Measurements from ENCODE around the gene MAN1B1.
"Not testable (repeated sequence)": the region's sequence is repeated elsewhere in the genome, so short reads cannot be mapped to it uniquely, and the experiment has no call there.

MAN1B1 gene

DNA sequence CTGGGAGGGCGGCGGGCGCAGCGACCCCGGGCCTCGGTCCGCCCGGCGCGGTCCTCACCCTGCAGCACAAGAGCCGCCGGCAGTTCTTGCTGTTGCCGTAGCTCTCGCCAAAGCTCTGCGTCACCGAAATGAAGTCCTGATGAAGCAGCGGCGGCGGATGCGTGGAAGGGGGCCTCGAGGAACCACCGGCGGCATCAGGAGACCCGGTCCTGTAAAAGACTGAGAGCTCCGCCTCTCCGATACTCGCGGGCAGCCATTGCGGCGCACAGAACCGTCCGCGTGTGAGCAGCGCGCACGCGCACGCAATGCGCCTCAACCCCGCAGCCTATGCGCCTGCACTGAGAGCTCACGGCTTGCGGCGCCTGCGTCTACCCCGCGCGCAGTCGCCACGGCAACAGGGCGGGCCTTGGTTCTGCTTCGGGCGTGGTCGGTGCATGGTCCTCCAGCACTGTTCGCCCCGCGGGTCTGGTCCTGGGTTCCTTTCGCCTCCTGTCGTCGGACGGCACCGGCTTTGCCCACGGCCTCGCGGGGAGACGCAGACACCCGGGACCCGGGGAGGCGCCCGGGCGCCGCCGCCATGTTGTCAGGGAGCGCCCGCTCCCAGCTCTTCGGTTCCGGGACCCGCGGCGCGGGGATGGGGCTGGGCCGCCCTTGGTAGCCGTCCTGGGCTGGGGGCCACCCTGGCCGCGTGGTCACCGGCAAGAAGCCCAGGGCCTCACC lies 42.8 kb downstream of the MAN1B1 start:
- peak overlapping the region in 1 of 2 experiments; percentile 70 for H3K27ac ChIP-seq (ENCODE audit: insufficient read depth in 1 of 2, low read depth in 1 of 2, low read length in 2 of 2, poor library complexity in 1 of 2, severe bottlenecking in 2 of 2)
- ChIA-PET POLR2A (interaction anchor here (0.6 to 1.4 kb wide), 2 partner anchors 9 to 71 kb away, joined by 3 read pairs; partner anchors contain the start of genes GRIN1 and TPRN), CTCF (interaction anchor here (0.8 to 1.2 kb wide), 4 partner anchors 14 to 50 kb away, joined by 3 read pairs; partner anchors contain the start of gene MAN1B1)
- peak overlapping the region; percentile 47 to 85 (median 76) for H3K4me3 ChIP-seq (ENCODE audit: control insufficient read depth in 1 of 7, extremely low read depth in 1 of 7, insufficient read depth in 4 of 7, low read depth in 2 of 7, low read length in 6 of 7)
- no peaks in the 10 kb centered on the region for H3K9me3 ChIP-seq (ENCODE audit: control extremely low read depth in 1 of 5, control insufficient read depth in 4 of 5, insufficient read depth in 2 of 5, low read depth in 1 of 5, low read length in 4 of 5)
- peaks cover 9 to 38% (median 38%) of the 10 kb centered on the region in 4 experiments for H3K4me1 ChIP-seq (ENCODE audit: control extremely low read depth in 1 of 4, control insufficient read depth in 4 of 4, insufficient read depth in 4 of 4, low read length in 3 of 4)
- H3K36me3 ChIP-seq (ENCODE audit: control insufficient read depth in 4 of 4, insufficient read depth in 4 of 4, low read length in 3 of 4): no peaks in the 10 kb centered on the region
- under 1% methylated on average over 72 of the region's 86 CpGs for WGBS (ENCODE audit: insufficient coverage)
- peak; percentile 87 to 93 (median 92) for DNase-seq
- peaks cover 0 to 11% (median 2%) of the 10 kb centered on the region in 5 experiments for H3K27me3 ChIP-seq (replicated peaks in 2 of 5; ENCODE audit: control insufficient read depth in 4 of 5, insufficient read depth in 5 of 5, low read length in 4 of 5)

DNA sequence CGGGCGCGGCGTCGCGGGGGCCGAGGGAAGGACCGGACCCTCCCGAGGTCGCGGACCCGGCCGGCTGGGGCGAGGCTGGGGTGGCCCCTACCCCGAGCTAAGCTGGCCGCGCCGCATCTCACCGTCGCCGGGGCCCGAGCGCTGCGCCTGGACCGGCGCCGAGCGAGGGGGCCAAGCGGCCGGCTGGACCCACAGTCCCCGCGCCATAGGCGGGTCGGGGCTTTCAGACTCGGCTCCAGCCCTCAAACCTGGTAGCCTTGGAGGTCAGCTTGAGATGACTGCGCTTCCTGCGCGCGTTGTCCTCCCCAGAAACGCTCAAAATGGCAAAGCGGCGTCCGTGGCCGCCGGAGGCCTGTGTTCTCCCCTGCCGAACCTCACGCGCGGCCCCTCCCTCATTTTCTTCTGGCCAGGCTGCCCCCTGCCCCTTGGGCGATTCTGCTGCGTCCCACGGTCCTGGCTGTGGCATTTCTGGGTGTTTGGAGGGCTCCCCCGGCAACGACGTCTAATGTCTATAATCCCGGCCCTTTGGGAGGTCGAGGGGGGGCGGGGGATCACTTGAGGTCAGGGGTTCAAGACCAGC lies 43.5 kb downstream of the MAN1B1 start:
- Histone ChIP-seq H3K27me3 (replicated peaks in 2 of 5; ENCODE audit: control insufficient read depth in 4 of 5, insufficient read depth in 5 of 5, low read length in 4 of 5) (peaks cover 0 to 11% (median 2%) of the 10 kb centered on the region in 5 experiments), H3K27ac (ENCODE audit: insufficient read depth in 1 of 2, low read depth in 1 of 2, low read length in 2 of 2, poor library complexity in 1 of 2, severe bottlenecking in 2 of 2) (peak overlapping the region in 1 of 2 experiments; percentile 70), H3K36me3 (ENCODE audit: control insufficient read depth in 4 of 4, insufficient read depth in 4 of 4, low read length in 3 of 4) (no peaks in the 10 kb centered on the region), H3K9me3 (ENCODE audit: control extremely low read depth in 1 of 5, control insufficient read depth in 4 of 5, insufficient read depth in 2 of 5, low read depth in 1 of 5, low read length in 4 of 5) (no peaks in the 10 kb centered on the region), H3K4me3 (ENCODE audit: control insufficient read depth in 1 of 7, extremely low read depth in 1 of 7, insufficient read depth in 4 of 7, low read depth in 2 of 7, low read length in 6 of 7) (peak overlapping the region; percentile 37 to 85 (median 76)), H3K4me1 (ENCODE audit: control extremely low read depth in 1 of 4, control insufficient read depth in 4 of 4, insufficient read depth in 4 of 4, low read length in 3 of 4) (peaks cover 9 to 38% (median 38%) of the 10 kb centered on the region in 4 experiments)
- CTCF ChIA-PET: interaction anchor here (1.0 to 1.1 kb wide), 3 partner anchors 28 to 49 kb away, joined by 3 read pairs; no protein-coding TSS in a partner anchor
- 6% methylated on average over 51 of the region's 58 CpGs for WGBS (ENCODE audit: insufficient coverage)
- no peak for DNase-seq
- POLR2A ChIA-PET: interaction anchor here (0.6 to 1.4 kb wide), 2 partner anchors 9 to 71 kb away, joined by 3 read pairs; partner anchors contain the start of genes GRIN1 and TPRN

DNA sequence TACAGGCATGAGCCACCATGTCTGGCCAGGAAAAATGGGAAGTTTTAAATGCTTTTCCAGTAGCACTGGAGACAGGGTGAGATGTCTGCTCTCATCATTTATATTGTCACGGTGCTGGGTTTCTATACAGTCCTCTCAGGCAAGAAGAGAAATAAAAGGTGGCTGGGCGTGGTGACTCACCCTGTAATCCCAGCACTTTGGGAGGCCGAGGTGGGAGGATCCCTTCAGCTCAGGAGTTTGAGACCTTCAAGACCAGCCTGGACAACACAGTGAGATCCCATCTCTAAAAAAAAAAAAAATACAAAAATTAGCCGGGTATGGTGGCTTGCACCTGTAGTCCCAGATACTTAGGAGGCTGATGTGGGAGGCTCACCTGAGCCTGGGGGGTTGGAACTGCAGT lies 47.4 kb downstream of the MAN1B1 start:
- POLR2A ChIA-PET: no interaction called here

DNA sequence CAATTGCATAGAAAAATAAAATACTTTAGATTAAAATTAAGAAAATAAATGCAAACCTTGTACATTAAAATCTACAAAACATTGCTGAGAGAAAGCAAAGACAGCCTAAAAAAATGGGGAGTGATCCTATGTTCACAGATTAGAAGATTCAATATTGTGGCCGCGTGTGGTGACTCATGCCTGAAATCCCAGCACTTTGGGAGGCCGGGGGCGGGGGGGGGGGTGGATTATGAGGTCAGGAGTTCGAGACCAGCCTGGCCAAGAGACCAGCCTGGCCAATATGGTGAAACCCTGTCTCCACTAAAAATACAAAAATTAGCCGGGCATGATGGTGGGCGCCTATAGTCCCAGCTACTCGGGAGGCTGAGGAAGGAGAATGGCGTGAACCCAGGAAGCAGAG lies 48.4 kb downstream of the MAN1B1 start:
- peaks cover 0 to 19% (median 11%) of the 10 kb centered on the region in 4 experiments for H3K4me1 ChIP-seq (ENCODE audit: control extremely low read depth in 1 of 4, control insufficient read depth in 4 of 4, insufficient read depth in 4 of 4, low read length in 3 of 4)
- H3K4me3 ChIP-seq (ENCODE audit: control insufficient read depth in 1 of 7, extremely low read depth in 1 of 7, insufficient read depth in 4 of 7, low read depth in 2 of 7, low read length in 6 of 7); POLR2A ChIA-PET; H3K27ac ChIP-seq (ENCODE audit: insufficient read depth in 1 of 2, low read depth in 1 of 2, low read length in 2 of 2, poor library complexity in 1 of 2, severe bottlenecking in 2 of 2); H3K36me3 ChIP-seq (ENCODE audit: control insufficient read depth in 4 of 4, insufficient read depth in 4 of 4, low read length in 3 of 4); H3K9me3 ChIP-seq (ENCODE audit: control extremely low read depth in 1 of 5, control insufficient read depth in 4 of 5, insufficient read depth in 2 of 5, low read depth in 1 of 5, low read length in 4 of 5); DNase-seq: not testable (repeated sequence)
- WGBS (ENCODE audit: insufficient coverage): 100% methylated on average over 2 of the region's 9 CpGs
- CTCF ChIA-PET: interaction anchor here (1.6 kb wide), 1 partner anchor 12 kb away, joined by 4 read pairs; no protein-coding TSS in a partner anchor
- H3K27me3 ChIP-seq (replicated peaks in 2 of 5; ENCODE audit: control insufficient read depth in 4 of 5, insufficient read depth in 5 of 5, low read length in 4 of 5): peaks cover 0 to 58% (median 27%) of the 10 kb centered on the region in 5 experiments

More for the DNA sequence above, 47.4 kb downstream of the MAN1B1 start:
- Histone ChIP-seq H3K4me3 (ENCODE audit: control insufficient read depth in 1 of 7, extremely low read depth in 1 of 7, insufficient read depth in 4 of 7, low read depth in 2 of 7, low read length in 6 of 7) (no peak overlapping the region), H3K4me1 (ENCODE audit: control extremely low read depth in 1 of 4, control insufficient read depth in 4 of 4, insufficient read depth in 4 of 4, low read length in 3 of 4) (peaks cover 0 to 23% (median 15%) of the 10 kb centered on the region in 4 experiments), H3K9me3 (ENCODE audit: control extremely low read depth in 1 of 5, control insufficient read depth in 4 of 5, insufficient read depth in 2 of 5, low read depth in 1 of 5, low read length in 4 of 5) (no peaks in the 10 kb centered on the region), H3K27ac (ENCODE audit: insufficient read depth in 1 of 2, low read depth in 1 of 2, low read length in 2 of 2, poor library complexity in 1 of 2, severe bottlenecking in 2 of 2) (no peak overlapping the region), H3K36me3 (ENCODE audit: control insufficient read depth in 4 of 4, insufficient read depth in 4 of 4, low read length in 3 of 4) (no peaks in the 10 kb centered on the region), H3K27me3 (replicated peaks in 2 of 5; ENCODE audit: control insufficient read depth in 4 of 5, insufficient read depth in 5 of 5, low read length in 4 of 5) (peaks cover 0 to 48% (median 20%) of the 10 kb centered on the region in 5 experiments)
- 100% methylated on average over 1 of the region's 4 CpGs for WGBS (ENCODE audit: insufficient coverage)
- no peak for DNase-seq
- CTCF ChIA-PET: interaction anchor here (0.6 to 1.6 kb wide), 2 partner anchors 11 to 99 kb away, joined by 4 read pairs; no protein-coding TSS in a partner anchor

DNA sequence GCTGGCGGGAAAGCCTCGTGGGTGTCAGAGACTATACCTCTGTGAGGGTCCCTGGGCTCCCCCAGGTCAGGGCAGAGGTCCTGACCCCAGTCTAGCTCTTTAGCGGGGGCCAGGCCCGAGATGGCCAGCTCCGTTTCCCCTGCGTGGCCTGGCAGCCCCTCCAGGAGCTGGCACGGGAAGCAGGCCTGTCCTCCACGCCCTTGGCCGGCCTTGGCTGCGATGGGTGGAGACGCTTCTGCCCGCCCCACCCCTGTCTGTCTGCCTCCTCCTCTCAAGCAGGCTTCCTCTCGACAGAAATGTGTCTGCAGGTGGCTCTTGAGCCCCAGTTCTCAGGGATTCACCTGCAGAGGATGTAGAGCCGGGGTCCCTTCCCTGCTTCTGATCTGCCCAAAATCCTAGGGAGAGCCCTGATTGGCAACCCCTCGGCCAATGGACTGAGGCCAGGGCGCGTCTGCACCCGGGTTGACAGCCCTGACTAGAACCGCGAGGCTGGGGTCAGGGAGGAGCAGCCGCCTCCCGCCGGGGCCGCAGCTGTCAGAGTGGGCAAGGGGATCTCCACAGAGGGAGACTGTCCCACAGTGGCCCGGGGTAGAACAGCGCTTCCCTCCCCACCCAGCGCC lies 49.6 kb downstream of the MAN1B1 start:
- no peak overlapping the region for H3K27ac ChIP-seq (ENCODE audit: insufficient read depth in 1 of 2, low read depth in 1 of 2, low read length in 2 of 2, poor library complexity in 1 of 2, severe bottlenecking in 2 of 2)
- POLR2A ChIA-PET: no interaction called here
- H3K36me3 ChIP-seq (ENCODE audit: control insufficient read depth in 4 of 4, insufficient read depth in 4 of 4, low read length in 3 of 4): no peaks in the 10 kb centered on the region
- H3K4me3 ChIP-seq (ENCODE audit: control insufficient read depth in 1 of 7, extremely low read depth in 1 of 7, insufficient read depth in 4 of 7, low read depth in 2 of 7, low read length in 6 of 7): no peak overlapping the region
- H3K4me1 ChIP-seq (ENCODE audit: control extremely low read depth in 1 of 4, control insufficient read depth in 4 of 4, insufficient read depth in 4 of 4, low read length in 3 of 4): peaks cover 0 to 15% (median 7%) of the 10 kb centered on the region in 4 experiments
- no peak for DNase-seq
- CTCF ChIA-PET: interaction anchor here (1.3 kb wide), 1 partner anchor 9 kb away, joined by 3 read pairs; no protein-coding TSS in a partner anchor
- 41% methylated on average over 26 of the region's 27 CpGs for WGBS (ENCODE audit: insufficient coverage)
- no peaks in the 10 kb centered on the region for H3K9me3 ChIP-seq (ENCODE audit: control extremely low read depth in 1 of 5, control insufficient read depth in 4 of 5, insufficient read depth in 2 of 5, low read depth in 1 of 5, low read length in 4 of 5)
- H3K27me3 ChIP-seq (replicated peaks in 2 of 5; ENCODE audit: control insufficient read depth in 4 of 5, insufficient read depth in 5 of 5, low read length in 4 of 5): peaks cover 0 to 70% (median 27%) of the 10 kb centered on the region in 5 experiments

DNA sequence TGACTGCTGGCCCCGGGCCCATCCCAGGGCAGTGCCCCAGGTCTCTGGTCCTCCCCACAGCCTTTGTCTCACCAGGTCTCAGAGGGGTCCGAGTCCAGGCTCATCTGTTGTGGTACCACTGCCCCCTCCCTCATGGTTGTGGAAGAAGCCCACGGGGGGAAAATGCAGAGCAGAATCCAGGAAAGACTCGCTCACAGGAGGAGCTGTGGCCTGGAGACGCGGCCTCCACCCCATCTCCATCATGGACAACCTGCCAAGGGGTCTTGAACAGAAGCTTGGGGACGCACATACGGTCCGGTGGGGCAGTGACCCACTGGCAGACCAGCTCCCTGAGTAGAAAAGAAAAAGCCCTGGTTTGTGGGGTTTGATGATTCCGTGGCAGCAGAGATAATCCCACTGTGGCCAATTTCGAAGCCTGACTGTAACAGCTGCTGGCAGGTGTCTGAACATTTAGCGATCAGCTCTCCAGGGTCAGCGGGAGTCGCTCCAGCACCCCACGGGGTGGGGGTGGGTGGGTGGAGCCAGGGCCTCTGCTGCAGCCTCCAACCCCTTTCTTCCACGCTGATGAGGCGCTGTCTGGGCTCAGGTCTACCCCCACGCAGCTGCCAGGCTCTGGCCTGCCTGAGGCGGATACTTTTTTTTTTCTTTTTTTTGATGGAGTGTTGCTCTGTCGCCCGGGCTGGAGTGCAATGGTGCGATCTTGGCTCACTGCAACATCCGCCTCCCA lies 50.3 kb downstream of the MAN1B1 start:
- Histone ChIP-seq H3K36me3 (ENCODE audit: control insufficient read depth in 4 of 4, insufficient read depth in 4 of 4, low read length in 3 of 4) (no peaks in the 10 kb centered on the region), H3K27me3 (replicated peaks in 2 of 5; ENCODE audit: control insufficient read depth in 4 of 5, insufficient read depth in 5 of 5, low read length in 4 of 5) (peaks cover 0 to 76% (median 27%) of the 10 kb centered on the region in 5 experiments), H3K27ac (ENCODE audit: insufficient read depth in 1 of 2, low read depth in 1 of 2, low read length in 2 of 2, poor library complexity in 1 of 2, severe bottlenecking in 2 of 2) (no peak overlapping the region), H3K9me3 (ENCODE audit: control extremely low read depth in 1 of 5, control insufficient read depth in 4 of 5, insufficient read depth in 2 of 5, low read depth in 1 of 5, low read length in 4 of 5) (no peaks in the 10 kb centered on the region), H3K4me1 (ENCODE audit: control extremely low read depth in 1 of 4, control insufficient read depth in 4 of 4, insufficient read depth in 4 of 4, low read length in 3 of 4) (peaks cover 0 to 15% (median 7%) of the 10 kb centered on the region in 4 experiments), H3K4me3 (ENCODE audit: control insufficient read depth in 1 of 7, extremely low read depth in 1 of 7, insufficient read depth in 4 of 7, low read depth in 2 of 7, low read length in 6 of 7) (no peak overlapping the region)
- POLR2A ChIA-PET: interaction anchor here (1.2 kb wide), 1 partner anchor 9 kb away, joined by 3 read pairs; no protein-coding TSS in a partner anchor
- 85% methylated on average over 16 of the region's 23 CpGs for WGBS (ENCODE audit: insufficient coverage)
- DNase-seq: no peak
- CTCF ChIA-PET: interaction anchor here (1.3 kb wide), 1 partner anchor 10 kb away, joined by 3 read pairs; no protein-coding TSS in a partner anchor
